HG03378 (cell line): Measurements from ENCODE around the gene ATP2B2.

ENCODE experiments used
- ATAC-seq: cut with Tn5 transposase; IDR thresholded peaks from one replicate; pipeline ENCODE4 v1.9.1; 2021; ENCODE audit warnings: mild to moderate bottlenecking, moderate library complexity; ENCODE audit not compliant: unreplicated experiment

The ATP2B2 gene

DNA sequence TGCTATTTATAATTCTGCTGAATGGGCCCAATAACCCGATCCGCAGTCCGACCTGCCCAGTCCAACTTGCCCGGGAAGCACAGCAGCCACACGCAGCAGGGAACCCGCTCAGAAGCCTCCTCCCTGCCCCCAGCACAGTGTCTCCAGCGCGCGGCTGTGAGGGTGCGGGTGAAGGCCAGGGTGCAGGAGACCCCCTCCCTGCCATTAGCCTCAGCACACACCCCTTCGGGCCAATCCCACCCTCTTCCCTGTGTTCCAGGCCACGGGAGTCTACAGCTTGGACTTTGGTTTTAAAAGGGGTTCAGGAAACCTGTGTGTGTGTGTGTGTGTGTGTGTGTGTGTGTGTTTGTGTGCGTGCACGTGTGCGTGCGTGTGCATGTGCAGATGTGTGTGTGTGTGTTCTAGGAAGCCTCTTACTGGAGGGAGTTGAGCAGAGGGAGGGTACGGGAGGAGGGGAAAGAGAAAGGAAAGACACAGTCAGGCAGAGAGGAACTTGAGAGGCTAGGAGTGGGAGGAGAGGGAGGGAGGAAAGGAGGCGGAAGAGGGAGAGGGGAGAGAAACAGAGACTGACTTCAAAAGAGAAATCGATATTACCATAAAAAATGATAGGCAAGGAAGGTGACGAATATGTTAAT, 34.2 kb downstream of the ATP2B2 start:
- no peak for ATAC-seq

GRCh38 chr3:10470120-10471053, 35.0 kb downstream of the ATP2B2 start:
- ATAC-seq: no peak

DNA sequence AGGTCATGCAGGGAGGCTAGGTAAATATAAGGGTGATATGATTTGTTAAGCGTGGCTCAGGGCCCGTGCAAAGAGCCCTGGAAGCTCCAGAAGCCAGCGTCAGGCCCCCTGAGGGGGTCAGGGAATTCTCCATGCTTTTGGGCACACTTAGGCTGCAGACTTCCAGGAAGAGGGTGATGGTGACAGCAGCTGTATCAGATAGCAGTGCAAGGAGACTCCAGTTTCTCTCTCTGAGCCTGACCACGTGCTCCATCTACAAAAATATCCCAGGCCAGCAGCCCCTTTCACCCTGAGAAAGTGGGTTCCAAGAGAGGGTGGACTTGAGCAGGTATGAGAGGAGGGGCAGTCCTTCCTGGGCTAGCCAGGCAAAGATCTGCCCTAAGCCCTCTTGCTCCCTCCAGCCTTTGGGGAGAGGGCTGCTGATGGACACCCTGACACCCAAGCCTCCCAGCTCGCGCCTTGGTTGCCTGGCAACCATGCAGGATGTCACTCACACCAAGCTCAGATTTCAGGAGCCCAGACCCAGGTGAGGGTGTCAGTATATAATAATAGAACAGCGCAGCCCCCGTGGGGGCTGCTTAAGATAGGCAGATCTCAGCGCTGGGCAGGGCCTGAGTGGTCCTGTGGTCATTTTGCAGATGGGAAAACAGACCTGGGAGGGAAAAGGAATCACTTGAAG, 35.8 kb downstream of the ATP2B2 start:
- no peak for ATAC-seq

GRCh38 chr3:10468613-10469354, 36.6 kb downstream of the ATP2B2 start:
- ATAC-seq: no peak

DNA sequence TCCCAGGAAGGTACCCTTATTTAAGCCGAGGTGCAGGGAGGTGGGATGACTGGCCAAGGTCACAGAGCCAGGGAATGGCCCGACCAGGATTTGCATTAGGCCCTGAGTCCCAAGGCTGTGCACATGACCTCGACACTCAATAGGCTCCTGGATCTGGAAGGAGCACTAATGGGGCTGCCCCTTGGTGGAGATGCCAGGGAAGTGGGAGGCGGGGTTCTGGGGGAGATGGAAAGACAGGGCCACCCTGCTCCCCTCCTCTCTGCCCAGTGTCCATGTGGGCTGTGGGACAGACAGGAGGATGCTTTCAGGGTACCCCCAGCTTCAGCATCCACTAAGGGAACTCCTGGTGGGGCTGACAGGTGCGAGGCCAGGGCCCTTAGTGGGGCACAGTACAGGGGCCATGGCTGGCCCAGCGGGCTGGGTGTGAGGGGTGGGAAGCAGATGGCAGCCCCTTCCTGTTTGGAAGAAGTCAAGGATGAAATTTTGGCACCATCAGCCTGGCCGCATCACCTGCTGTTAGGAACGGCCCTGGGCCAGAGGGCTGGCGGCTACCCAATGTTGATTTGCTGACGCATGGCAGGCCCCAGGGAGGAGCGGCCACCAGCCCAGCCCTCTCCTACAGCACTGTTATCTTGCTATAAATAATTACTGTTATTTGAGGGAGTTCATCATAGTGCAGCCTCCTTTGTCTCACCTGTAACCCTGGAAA, 37.3 kb downstream of the ATP2B2 start:
- no peak for ATAC-seq

- no peak for ATAC-seq
Observed at GRCh38 chr3:10467204-10467603, 38.2 kb downstream of the ATP2B2 start.

DNA sequence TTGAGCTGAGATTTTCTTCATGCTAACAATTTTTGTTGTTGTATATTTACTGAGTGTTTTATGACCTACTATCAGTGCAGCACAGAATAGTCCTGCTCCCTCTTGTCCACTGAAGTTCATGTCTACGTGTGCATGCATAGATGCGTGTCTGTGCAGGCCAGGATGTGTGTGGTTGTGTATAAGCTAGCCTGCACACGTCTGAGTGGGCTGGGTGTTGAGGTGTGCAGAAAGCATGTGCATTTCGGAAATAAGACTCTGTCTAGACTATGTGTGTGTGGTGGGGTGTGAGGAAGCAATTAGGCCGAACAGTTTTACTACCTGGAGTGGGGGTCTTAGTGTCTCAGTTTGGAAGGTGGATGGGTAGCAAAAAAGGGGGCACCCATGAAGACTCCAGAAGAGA, 39.2 kb downstream of the ATP2B2 start:
- no peak for ATAC-seq

DNA sequence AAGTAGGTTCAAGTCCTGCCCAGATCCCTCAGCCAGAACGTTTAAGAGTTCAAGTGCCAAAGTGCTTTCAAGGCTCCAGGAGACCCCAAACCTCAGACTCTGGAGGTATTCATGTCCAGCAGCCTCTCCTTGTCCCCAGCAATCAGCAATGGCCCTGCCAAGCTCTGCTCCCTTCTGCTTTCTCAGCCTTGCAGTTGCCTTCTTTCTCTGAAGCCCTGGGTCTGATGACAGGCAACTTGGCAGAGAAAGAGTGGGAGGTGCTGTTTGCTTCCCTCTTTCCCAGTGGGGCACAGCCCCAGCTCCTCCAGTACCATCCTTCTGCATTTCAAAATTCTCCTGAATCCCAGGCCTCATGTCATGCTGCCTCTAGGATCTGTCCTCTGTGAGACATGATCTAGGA, 40.2 kb downstream of the ATP2B2 start:
- no peak for ATAC-seq

GRCh38 chr3:10463533-10464434, 41.6 kb downstream of the ATP2B2 start:
- no peak for ATAC-seq

DNA sequence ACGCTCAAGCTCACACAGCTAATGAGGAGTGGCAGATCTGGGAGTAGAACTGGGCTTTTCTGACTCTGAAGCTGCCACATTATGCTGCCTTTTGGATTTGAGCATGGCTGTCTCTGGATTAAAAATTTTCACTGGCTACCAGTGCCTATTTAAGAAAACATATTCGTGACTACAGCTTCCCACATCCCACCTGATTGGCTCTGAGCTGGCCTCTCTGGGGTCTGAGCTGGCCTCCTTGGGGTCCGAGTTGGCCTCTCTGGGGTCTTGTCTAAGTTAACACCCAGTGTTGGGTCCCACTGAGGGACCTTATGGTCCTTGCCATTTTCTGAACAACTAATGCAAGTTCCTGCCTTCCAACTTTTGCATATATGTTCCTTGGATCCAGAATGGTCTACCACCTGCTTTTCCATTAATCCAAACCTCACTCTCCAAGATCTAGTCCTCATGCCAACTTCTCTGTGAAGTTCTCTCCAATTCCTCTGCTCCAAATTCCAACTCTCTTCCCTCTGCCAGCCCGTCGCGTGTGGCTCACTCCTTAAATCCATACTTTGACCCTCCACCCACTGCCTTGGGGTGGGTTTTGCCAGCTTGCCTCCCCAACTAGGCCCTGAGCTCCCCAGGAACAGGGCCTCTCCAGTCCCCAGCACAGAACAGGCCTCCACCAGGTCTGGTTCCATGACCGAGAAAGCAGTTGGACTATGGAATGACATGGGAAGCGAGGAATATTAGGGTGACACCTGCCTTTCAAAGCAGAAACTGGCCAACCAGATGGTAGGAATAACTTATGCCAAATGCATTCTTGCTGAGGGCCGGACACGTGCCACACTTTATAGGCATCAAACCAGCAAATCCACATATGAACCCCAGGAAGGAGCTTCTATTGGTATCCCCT, 42.5 kb downstream of the ATP2B2 start:
- no peak for ATAC-seq

GRCh38 chr3:10460951-10461545, 44.3 kb downstream of the ATP2B2 start:
- no peak for ATAC-seq

GRCh38 chr3:10459954-10460754, 45.2 kb downstream of the ATP2B2 start:
- ATAC-seq: no peak

DNA sequence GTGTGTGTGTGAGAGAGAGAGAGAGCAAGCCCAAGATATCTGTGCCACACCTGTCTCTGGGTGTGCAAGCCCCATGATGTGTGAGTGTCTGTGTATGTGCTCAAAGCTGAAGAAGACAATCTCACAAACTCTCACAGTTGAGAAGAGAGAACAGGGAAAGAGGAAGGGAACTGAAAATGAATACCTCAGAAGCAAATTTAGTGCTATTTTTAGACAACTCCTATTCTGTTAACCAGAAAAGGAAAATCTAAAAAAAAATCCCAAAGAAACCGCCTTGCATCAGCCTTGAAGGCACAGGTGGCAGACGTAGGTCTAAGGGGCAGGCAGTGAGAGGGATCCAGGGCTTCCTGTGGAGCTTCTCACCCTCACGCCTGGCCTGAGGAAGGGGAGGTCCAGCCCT, 47.8 kb downstream of the ATP2B2 start:
- no peak for ATAC-seq

- no peak for ATAC-seq
Observed at GRCh38 chr3:10456981-10457380, 48.4 kb downstream of the ATP2B2 start.

- no peak for ATAC-seq
Observed at GRCh38 chr3:10455545-10455914, 49.9 kb downstream of the ATP2B2 start.

DNA sequence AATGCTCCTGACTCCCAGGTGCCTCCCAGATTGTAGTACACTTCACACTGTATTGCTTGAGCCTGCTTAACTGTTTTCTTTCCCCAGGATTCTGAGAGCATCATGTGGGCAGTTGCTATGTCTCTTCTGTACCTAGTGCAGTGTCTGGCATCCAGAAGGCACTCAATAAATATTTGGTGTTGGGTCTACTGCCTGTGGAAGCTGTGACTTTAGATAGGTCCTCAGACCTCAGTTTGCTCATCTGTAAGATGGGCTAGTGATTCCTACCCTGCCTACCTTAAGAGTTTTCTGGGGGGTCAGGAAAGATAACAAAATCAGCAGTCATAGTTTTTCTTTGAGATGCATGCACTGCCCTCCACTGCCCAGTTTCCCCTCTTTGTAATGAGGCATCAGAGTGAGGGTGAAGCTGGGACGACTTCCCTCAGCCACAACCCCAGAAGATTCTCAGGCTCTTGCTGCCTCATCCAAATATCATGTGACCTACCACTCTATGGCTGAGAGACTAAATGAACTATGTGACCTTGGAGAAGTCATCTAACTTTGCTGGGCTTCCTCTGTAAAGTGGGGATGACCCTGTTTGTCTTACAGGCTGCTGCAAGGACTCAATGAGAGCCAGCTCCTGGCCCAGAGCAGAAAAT, 50.4 kb downstream of the ATP2B2 start:
- no peak for ATAC-seq
